GM12878 (cell line): ENCODE data around the gene DMRTC2. TPM values are rescaled to one million over a fixed set of nuclear protein-coding genes. Genes with fewer than 3 reads are reported as not detected.

Experiments
- CBX3 ChIP-seq: fragments of 200-600 bp; sonication (generic); IDR thresholded peaks from 2 replicates; pipeline ENCODE4 v1.6.1; 2016; ENCODE audit warnings: low read depth, borderline replicate concordance
- CEBPB ChIP-seq, 2 experiments: fragments of 150-350 bp in 1 of 2; IDR thresholded peaks; 2 replicates each; pipeline ENCODE4 v1.6.1; 2012 to 2014; ENCODE audit warnings: low read depth in 2 of 2, low read length in 2 of 2, borderline replicate concordance in 1 of 2, inconsistent platforms in 1 of 2
- DPF2 ChIP-seq: fragments of 450-650 bp; IDR thresholded peaks from 2 replicates; pipeline ENCODE4 v1.6.1; 2017; ENCODE audit warnings: mild to moderate bottlenecking
- E2F4 ChIP-seq: IDR thresholded peaks from 2 replicates; pipeline ENCODE4 v1.6.1; 2012; ENCODE audit warnings: low read depth, low read length, improper control_type of control experiment
- JUNB ChIP-seq: IDR thresholded peaks from 2 replicates; pipeline ENCODE4 v1.6.1; 2016; ENCODE audit warnings: antibody characterized with exemption, mild to moderate bottlenecking
- KDM1A ChIP-seq: fragments of 200-600 bp; sonication (generic); IDR thresholded peaks from 2 replicates; pipeline ENCODE4 v1.6.1; 2016; ENCODE audit warnings: borderline replicate concordance
- NR2C1 ChIP-seq: fragments of 450-650 bp; IDR thresholded peaks from 2 replicates; pipeline ENCODE4 v1.6.1; 2017; ENCODE audit warnings: antibody characterized with exemption, mild to moderate bottlenecking, moderate library complexity
- NR2C2 ChIP-seq: IDR thresholded peaks from 2 replicates; pipeline ENCODE4 v1.6.1; 2011; ENCODE audit warnings: borderline replicate concordance, low read depth; ENCODE audit not compliant: control insufficient read depth, insufficient read length
- PAX8 ChIP-seq: fragments of 450-650 bp; IDR thresholded peaks from 2 replicates; pipeline ENCODE4 v1.6.1; 2017; ENCODE audit warnings: mild to moderate bottlenecking, moderate library complexity
- PBX3 ChIP-seq: IDR thresholded peaks from 2 replicates; pipeline ENCODE4 v1.6.1; 2011; ENCODE audit warnings: mild to moderate bottlenecking, low read depth, low read length, moderate library complexity; ENCODE audit not compliant: insufficient replicate concordance
- SMARCA5 ChIP-seq: fragments of 450-650 bp; IDR thresholded peaks from 2 replicates; pipeline ENCODE4 v1.6.1; 2017; ENCODE audit warnings: mild to moderate bottlenecking
- SUZ12 ChIP-seq: fragments of 200-600 bp; sonication (generic); IDR thresholded peaks from one replicate; pipeline ENCODE4 v1.6.1; 2018; ENCODE audit warnings: antibody characterized with exemption, mild to moderate bottlenecking; ENCODE audit not compliant: unreplicated experiment
- ZSCAN29 ChIP-seq: fragments of 450-650 bp; IDR thresholded peaks from 2 replicates; pipeline ENCODE4 v1.6.1; 2017; ENCODE audit warnings: mild to moderate bottlenecking, moderate library complexity
- ZZZ3 ChIP-seq: IDR thresholded peaks from 2 replicates; pipeline ENCODE4 v1.6.1; 2011; ENCODE audit warnings: low read depth; ENCODE audit not compliant: control insufficient read depth, insufficient read length
- polyA plus RNA-seq, 11 experiments: library from polyadenylated mRNA; depleted of rRNA in 4 of 11; unstranded in 6 of 11; stranded (reverse) in 5 of 11; fragments of >200 nt; fragmentation: Nextera tagmentation in 4 of 11; fragmentation: Illumina TruSeq in 1 of 11; extraction: Ambion mirVana in 4 of 11; extraction: Trizol in 1 of 11; gene quantifications; 1 replicate in 1 of 11; 2 replicates in 10 of 11; pipeline versions ENCODE4 v1.2.1 to v1.2.3, GENCODE V29; 2011 to 2016; ENCODE audit warnings: inconsistent platforms in 2 of 11, missing spikeins in 2 of 11, low read depth in 1 of 11
- total RNA-seq, 4 experiments: library from RNA; depleted of rRNA in 3 of 4; stranded (reverse); fragments of >200 nt in 3 of 4; fragmentation: Illumina TruSeq in 1 of 4; extraction: Trizol in 1 of 4; gene quantifications; 2 replicates each; pipeline versions ENCODE4 v1.2.1 to v1.2.3, GENCODE V29; 2013 to 2021
- TF ChIP-seq, protein P1 (sequence below): fragments of 450-650 bp; IDR thresholded peaks from 2 replicates; pipeline ENCODE4 v1.6.1; 2017; ENCODE audit warnings: mild to moderate bottlenecking, low read depth, inconsistent platforms; ENCODE audit not compliant: poor library complexity, severe bottlenecking
- TF ChIP-seq, protein P2 (sequence below): fragments of 150-350 bp; IDR thresholded peaks from 2 replicates; pipeline ENCODE4 v1.6.1; 2016; ENCODE audit warnings: low read depth, low read length

DMRTC2 gene
- total and polyA plus RNA-seq, 10 of the 15 experiments (the other 5 are each of a cell fraction or from before 2014, with no cell fraction given) = not detected

DNA sequence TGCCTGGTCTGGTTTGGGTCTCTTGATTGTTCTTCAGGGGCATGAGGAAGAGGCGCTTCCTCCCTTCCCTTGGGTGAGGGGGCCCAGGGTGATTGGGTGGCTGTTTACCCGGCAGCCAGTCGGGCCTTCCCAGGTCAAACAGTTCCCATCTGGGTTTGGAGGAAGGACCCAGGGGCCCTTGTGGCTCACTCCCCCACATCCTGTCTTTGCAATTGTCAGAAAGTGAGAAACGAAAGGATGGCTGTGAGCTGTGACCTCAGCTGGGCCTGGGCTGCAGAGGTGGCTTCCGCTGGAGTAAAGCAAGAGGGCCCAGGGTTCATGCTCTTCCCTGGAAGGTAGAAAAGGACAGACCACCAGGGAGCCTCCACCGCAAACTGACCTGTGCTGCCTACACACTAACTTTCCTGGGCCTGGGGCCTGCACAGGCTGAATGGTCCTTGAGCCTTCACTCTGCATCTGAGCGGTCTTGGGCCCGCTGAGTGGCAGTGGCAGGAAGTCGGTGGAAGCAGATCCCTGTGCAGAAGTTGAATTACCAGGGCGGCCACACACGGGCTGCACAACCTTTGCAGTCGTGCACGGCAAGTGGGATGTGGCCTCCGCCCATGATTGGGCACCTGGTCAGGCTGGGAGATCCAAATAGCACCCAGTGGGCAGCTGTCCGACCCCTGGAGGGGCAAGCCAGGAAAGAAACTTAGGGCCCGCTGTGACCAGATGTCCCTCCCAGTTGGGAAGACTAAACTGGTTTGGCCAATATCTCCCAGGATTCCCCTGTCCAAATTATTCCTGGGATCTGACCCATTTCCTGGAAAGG, 26.9 kb downstream of the DMRTC2 start (continued):
- no peak for TF ChIP-seq CBX3
- TF ChIP-seq JUNB = no peak
- TF ChIP-seq E2F4 = no peak
- peak; percentile 41 for TF ChIP-seq PBX3
- TF ChIP-seq, protein P1, sequence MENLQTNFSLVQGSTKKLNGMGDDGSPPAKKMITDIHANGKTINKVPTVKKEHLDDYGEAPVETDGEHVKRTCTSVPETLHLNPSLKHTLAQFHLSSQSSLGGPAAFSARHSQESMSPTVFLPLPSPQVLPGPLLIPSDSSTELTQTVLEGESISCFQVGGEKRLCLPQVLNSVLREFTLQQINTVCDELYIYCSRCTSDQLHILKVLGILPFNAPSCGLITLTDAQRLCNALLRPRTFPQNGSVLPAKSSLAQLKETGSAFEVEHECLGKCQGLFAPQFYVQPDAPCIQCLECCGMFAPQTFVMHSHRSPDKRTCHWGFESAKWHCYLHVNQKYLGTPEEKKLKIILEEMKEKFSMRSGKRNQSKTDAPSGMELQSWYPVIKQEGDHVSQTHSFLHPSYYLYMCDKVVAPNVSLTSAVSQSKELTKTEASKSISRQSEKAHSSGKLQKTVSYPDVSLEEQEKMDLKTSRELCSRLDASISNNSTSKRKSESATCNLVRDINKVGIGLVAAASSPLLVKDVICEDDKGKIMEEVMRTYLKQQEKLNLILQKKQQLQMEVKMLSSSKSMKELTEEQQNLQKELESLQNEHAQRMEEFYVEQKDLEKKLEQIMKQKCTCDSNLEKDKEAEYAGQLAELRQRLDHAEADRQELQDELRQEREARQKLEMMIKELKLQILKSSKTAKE = peak; percentile 42
- no peak for TF ChIP-seq ZZZ3
- no peak; the same call in 1 of the 2 replicates for TF ChIP-seq SMARCA5
- no peak for TF ChIP-seq CEBPB (IDR thresholded peaks at IDR 0.05; ENCODE audit: borderline replicate concordance in 1 of 2, low read depth in 2 of 2, low read length in 2 of 2)
- TF ChIP-seq PAX8 = no peak
- TF ChIP-seq, protein P2, sequence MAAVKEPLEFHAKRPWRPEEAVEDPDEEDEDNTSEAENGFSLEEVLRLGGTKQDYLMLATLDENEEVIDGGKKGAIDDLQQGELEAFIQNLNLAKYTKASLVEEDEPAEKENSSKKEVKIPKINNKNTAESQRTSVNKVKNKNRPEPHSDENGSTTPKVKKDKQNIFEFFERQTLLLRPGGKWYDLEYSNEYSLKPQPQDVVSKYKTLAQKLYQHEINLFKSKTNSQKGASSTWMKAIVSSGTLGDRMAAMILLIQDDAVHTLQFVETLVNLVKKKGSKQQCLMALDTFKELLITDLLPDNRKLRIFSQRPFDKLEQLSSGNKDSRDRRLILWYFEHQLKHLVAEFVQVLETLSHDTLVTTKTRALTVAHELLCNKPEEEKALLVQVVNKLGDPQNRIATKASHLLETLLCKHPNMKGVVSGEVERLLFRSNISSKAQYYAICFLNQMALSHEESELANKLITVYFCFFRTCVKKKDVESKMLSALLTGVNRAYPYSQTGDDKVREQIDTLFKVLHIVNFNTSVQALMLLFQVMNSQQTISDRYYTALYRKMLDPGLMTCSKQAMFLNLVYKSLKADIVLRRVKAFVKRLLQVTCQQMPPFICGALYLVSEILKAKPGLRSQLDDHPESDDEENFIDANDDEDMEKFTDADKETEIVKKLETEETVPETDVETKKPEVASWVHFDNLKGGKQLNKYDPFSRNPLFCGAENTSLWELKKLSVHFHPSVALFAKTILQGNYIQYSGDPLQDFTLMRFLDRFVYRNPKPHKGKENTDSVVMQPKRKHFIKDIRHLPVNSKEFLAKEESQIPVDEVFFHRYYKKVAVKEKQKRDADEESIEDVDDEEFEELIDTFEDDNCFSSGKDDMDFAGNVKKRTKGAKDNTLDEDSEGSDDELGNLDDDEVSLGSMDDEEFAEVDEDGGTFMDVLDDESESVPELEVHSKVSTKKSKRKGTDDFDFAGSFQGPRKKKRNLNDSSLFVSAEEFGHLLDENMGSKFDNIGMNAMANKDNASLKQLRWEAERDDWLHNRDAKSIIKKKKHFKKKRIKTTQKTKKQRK = no peak
- no peak for TF ChIP-seq NR2C2
- TF ChIP-seq ZSCAN29 = no peak
- TF ChIP-seq NR2C1 = peak; percentile 53; the same call in 1 of the 2 replicates
- TF ChIP-seq DPF2 = peak; percentile 82
- TF ChIP-seq KDM1A = no peak
- no peak for TF ChIP-seq SUZ12
